ENCODE data around the gene AKNA. TPM values are rescaled to one million over a fixed set of nuclear protein-coding genes. Genes with fewer than 3 reads are reported as not detected.

The AKNA gene
- total RNA-seq, 1 donor from 2014 or later: 22.0 TPM

GRCh38 chr9:114397219-114397847 is 9.6 kb upstream of the AKNA start:
- DNase-seq (ENCODE audit: low read depth): no peak

- no peak for DNase-seq (ENCODE audit: low read depth)
Observed at GRCh38 chr9:114396558-114397218, 8.9 kb upstream of the AKNA start.

- no peak for DNase-seq (ENCODE audit: low read depth)
Observed at GRCh38 chr9:114395768-114396167, 8.0 kb upstream of the AKNA start.

- DNase-seq (ENCODE audit: low read depth): no peak
Observed at GRCh38 chr9:114395334-114395617, 7.5 kb upstream of the AKNA start.

- DNase-seq (ENCODE audit: low read depth): no peak
Observed at GRCh38 chr9:114394523-114395333, 6.9 kb upstream of the AKNA start.

- DNase-seq (ENCODE audit: low read depth): no peak
Observed at GRCh38 chr9:114392749-114393112, 4.9 kb upstream of the AKNA start.

- no peak for DNase-seq (ENCODE audit: low read depth)
Observed at GRCh38 chr9:114390952-114391351, 3.2 kb upstream of the AKNA start.

- DNase-seq (ENCODE audit: low read depth): no peak
Observed at GRCh38 chr9:114389612-114390368, 2.0 kb upstream of the AKNA start.

GRCh38 chr9:114388764-114389375 is 1.1 kb upstream of the AKNA start:
- DNase-seq (ENCODE audit: low read depth): no peak

- DNase-seq (ENCODE audit: low read depth): no peak
Observed at GRCh38 chr9:114388357-114388682, 538 bp upstream of the AKNA start.

GRCh38 chr9:114386886-114387679 is 699 bp downstream of the AKNA start:
- DNase-seq (ENCODE audit: low read depth): no peak

- no peak for DNase-seq (ENCODE audit: low read depth)
Observed at GRCh38 chr9:114386361-114386885, 1.4 kb downstream of the AKNA start.

GRCh38 chr9:114385397-114386181 is 2.2 kb downstream of the AKNA start:
- DNase-seq (ENCODE audit: low read depth): peak; percentile 86

- no peak for DNase-seq (ENCODE audit: low read depth)
Observed at GRCh38 chr9:114384836-114385396, 2.9 kb downstream of the AKNA start.

GRCh38 chr9:114384341-114384740 is 3.4 kb downstream of the AKNA start:
- DNase-seq (ENCODE audit: low read depth): no peak

- no peak for DNase-seq (ENCODE audit: low read depth)
Observed at GRCh38 chr9:114383521-114384231, 4.1 kb downstream of the AKNA start.

- no peak for DNase-seq (ENCODE audit: low read depth)
Observed at GRCh38 chr9:114382699-114383520, 4.9 kb downstream of the AKNA start.

GRCh38 chr9:114378883-114379282 is 8.9 kb downstream of the AKNA start:
- no peak for DNase-seq (ENCODE audit: low read depth)
